Ovary (tissue), 3 donors: ENCODE data around the gene SMC3.

Experiments
- EP300 ChIP-seq: sonication (generic); formaldehyde crosslinking; IDR thresholded peaks from one replicate; pipeline ENCODE4 v1.6.1; 2017; ENCODE audit warnings: antibody characterized with exemption
- POLR2A ChIP-seq: fragments of 450-650 bp; IDR thresholded peaks from one replicate; pipeline ENCODE4 v1.6.1; 2017; ENCODE audit warnings: antibody characterized with exemption, mild to moderate bottlenecking, moderate library complexity
- TF ChIP-seq, protein P1 (sequence below), 3 donors: fragments of 450-650 bp in 2 of 3; fragments of 200-600 bp in 1 of 3; IDR thresholded peaks; one replicate each; pipeline versions ENCODE4 v1.5.1 to v1.8.0; 2016 to 2022; ENCODE audit warnings: antibody characterized with exemption in 3 of 3, mild to moderate bottlenecking in 1 of 3
- donor health status: DM: no; HTN: no; CAD: no.

DNA sequence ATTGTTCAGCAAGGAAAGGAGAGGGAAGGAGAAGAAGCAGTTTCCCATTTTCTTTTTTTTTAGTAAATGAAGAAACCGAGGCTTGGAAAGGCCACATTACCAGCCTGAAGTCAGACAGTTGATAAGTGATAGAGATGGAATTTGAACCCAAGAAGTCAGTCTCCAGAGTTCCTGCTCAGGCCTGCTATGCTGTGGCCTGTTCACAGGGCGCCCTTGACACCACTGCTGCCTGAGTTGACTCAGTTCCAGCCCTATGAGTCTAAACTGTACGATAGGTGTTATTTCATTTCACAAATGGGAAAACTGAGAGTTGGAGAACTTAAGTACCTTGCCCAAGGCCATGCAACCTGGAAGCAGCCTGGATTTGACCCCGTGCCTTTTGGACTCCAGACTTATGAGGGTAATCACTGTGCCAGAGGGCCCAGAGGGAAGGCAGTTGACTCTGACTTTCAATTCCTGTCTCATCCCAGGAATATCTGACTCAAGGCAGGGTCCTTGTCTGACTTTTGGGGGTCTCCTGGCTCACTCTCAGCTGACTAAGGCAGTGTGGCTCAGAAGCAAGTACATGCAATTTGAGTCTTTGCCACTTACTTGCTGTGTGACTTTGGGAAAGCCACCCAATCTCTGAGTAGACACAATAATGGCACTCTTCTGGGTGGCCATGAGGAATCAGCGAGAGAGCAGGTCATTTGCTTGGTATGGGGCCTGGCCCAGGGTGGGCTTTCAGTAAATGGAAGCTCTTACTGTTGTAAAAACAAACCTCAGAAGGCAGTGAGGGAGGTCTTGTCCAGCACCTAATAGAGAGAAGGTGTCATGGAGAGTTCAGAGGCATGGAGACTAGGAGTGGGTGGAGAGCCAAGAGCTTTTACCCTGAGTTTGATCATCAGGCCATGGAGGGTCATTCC is 58.7 kb downstream of the SMC3 start:
- TF ChIP-seq POLR2A, result no peak
- TF ChIP-seq, protein P1, sequence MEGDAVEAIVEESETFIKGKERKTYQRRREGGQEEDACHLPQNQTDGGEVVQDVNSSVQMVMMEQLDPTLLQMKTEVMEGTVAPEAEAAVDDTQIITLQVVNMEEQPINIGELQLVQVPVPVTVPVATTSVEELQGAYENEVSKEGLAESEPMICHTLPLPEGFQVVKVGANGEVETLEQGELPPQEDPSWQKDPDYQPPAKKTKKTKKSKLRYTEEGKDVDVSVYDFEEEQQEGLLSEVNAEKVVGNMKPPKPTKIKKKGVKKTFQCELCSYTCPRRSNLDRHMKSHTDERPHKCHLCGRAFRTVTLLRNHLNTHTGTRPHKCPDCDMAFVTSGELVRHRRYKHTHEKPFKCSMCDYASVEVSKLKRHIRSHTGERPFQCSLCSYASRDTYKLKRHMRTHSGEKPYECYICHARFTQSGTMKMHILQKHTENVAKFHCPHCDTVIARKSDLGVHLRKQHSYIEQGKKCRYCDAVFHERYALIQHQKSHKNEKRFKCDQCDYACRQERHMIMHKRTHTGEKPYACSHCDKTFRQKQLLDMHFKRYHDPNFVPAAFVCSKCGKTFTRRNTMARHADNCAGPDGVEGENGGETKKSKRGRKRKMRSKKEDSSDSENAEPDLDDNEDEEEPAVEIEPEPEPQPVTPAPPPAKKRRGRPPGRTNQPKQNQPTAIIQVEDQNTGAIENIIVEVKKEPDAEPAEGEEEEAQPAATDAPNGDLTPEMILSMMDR (IDR thresholded peaks at IDR 0.05), result no peak
- no peak for TF ChIP-seq EP300
